ENCODE results near the gene PTPRJ. TPM values are rescaled to one million over a fixed set of nuclear protein-coding genes. Genes with fewer than 3 reads are reported as not detected.

PTPRJ gene
- total RNA-seq, 2 donors from 2014 or later, result 26.5 to 37.4 TPM

DNA sequence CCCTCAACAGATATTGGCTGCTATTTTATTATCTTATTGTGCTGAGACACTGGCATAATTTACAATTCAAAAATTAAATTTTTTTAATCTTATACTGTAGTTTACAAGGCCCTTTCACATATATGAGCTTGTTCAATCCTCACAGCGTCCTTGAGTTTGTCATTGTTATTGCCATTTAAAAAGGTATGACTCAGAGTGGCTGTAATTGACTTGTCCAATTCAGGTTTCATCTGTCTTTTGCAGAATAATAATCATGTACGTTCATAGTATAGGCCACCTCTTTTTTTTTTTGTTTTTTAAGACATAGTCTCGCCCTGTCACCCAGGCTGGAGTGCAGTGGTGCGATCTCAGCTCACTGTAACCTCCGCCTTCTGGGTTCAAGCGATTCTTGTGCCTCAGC lies 11.5 kb downstream of the PTPRJ start:
- TF ChIP-seq, protein P1, sequence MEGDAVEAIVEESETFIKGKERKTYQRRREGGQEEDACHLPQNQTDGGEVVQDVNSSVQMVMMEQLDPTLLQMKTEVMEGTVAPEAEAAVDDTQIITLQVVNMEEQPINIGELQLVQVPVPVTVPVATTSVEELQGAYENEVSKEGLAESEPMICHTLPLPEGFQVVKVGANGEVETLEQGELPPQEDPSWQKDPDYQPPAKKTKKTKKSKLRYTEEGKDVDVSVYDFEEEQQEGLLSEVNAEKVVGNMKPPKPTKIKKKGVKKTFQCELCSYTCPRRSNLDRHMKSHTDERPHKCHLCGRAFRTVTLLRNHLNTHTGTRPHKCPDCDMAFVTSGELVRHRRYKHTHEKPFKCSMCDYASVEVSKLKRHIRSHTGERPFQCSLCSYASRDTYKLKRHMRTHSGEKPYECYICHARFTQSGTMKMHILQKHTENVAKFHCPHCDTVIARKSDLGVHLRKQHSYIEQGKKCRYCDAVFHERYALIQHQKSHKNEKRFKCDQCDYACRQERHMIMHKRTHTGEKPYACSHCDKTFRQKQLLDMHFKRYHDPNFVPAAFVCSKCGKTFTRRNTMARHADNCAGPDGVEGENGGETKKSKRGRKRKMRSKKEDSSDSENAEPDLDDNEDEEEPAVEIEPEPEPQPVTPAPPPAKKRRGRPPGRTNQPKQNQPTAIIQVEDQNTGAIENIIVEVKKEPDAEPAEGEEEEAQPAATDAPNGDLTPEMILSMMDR (conservative IDR thresholded peaks at IDR 0.05), result no peak
- no peaks in the 10 kb centered on the region for H3K36me3 ChIP-seq (ENCODE audit: control insufficient read depth, insufficient read depth, low read length)
- WGBS, 2 experiments (ENCODE audit: insufficient coverage in 1 of 2, insufficient read length in 1 of 2), result 97 to 100% methylated on average over 3 to 6 of the region's 6 CpGs
- H3K27me3 ChIP-seq (ENCODE audit: control insufficient read depth, insufficient read depth, low read length, poor library complexity, severe bottlenecking), result no peaks in the 10 kb centered on the region
- peaks cover 9% of the 10 kb centered on the region for H3K4me1 ChIP-seq (ENCODE audit: control insufficient read depth, insufficient read depth, low read length)
- H3K36me3 Mint-ChIP-seq (ENCODE audit: low read depth), result peaks cover 5% of the 10 kb centered on the region
- no peak overlapping the region for H3K4me3 ChIP-seq (ENCODE audit: low read length)
- H3K27ac Mint-ChIP-seq, result peak overlapping the region; percentile 21
- no peak overlapping the region for H3K4me3 Mint-ChIP-seq
- no peaks in the 10 kb centered on the region for H3K27me3 Mint-ChIP-seq (ENCODE audit: insufficient read depth)
- no peak for DNase-seq
- no peak overlapping the region for H3K9ac ChIP-seq (ENCODE audit: extremely low read depth, low read length, poor library complexity, severe bottlenecking)
- H3K27ac ChIP-seq (ENCODE audit: low read depth, low read length), result no peak overlapping the region
- H3K9me3 Mint-ChIP-seq, result no peaks in the 10 kb centered on the region
- peaks cover 37% of the 10 kb centered on the region for H3K4me1 Mint-ChIP-seq
- no peaks in the 10 kb centered on the region for H3K9me3 ChIP-seq (ENCODE audit: control insufficient read depth, low read length)

DNA sequence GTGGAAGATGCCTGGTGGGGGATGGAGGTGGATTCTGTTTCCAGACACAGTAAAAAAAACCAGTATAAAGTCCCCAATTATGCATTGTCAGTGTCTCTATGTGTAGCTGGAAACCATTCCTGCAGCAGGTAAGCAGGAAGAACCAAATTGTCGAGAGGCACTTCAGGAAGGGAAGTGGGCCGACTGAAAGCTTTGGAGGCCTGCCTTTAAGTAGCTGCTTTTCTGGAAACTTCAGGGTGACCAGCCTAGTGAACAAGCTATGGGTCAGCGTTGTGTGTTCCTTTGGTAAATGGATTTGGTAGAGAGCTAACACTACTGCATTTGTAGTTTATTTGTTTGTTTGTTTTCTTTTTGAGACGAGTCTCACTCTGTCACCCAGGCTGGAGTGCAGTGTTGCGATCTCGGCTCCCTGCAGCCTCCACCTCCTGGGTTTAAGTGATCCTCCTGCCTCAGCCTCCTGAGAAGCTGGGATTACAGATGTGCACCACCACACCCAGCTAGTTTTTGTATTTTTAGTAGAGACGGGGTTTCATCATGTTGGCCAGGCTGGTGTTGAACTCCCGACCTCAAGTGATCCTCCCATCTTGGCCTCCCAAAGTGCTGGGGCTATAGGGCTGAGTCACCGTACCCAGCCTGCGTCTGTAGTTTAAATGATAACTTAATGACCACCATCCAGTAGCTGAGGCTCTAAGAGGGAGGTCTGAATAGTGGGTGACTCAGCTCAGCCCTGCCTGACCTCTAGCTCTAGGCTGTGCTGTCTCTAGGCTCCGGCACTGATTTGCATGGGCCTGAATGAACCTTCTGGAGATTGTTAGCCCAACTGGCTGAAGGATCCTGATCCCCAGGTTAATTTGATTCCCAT lies 12.8 kb downstream of the PTPRJ start:
- Histone ChIP-seq H3K4me1 (ENCODE audit: control insufficient read depth, insufficient read depth, low read length) (peaks cover 18% of the 10 kb centered on the region), H3K9me3 (ENCODE audit: control insufficient read depth, low read length) (no peaks in the 10 kb centered on the region), H3K27ac (ENCODE audit: low read depth, low read length) (no peak overlapping the region), H3K4me3 (ENCODE audit: low read length) (no peak overlapping the region), H3K36me3 (ENCODE audit: control insufficient read depth, insufficient read depth, low read length) (no peaks in the 10 kb centered on the region), H3K9ac (ENCODE audit: extremely low read depth, low read length, poor library complexity, severe bottlenecking) (no peak overlapping the region), H3K27me3 (ENCODE audit: control insufficient read depth, insufficient read depth, low read length, poor library complexity, severe bottlenecking) (no peaks in the 10 kb centered on the region)
- Mint-ChIP-seq H3K27me3 (ENCODE audit: insufficient read depth) (no peaks in the 10 kb centered on the region), H3K36me3 (ENCODE audit: low read depth) (peaks cover 3% of the 10 kb centered on the region), H3K27ac (peak overlapping the region; percentile 23), H3K4me3 (no peak overlapping the region), H3K9me3 (no peaks in the 10 kb centered on the region), H3K4me1 (peaks cover 42% of the 10 kb centered on the region)
- 87 to 95% methylated on average over 6 to 11 of the region's 11 CpGs for WGBS, 2 experiments (ENCODE audit: insufficient coverage in 1 of 2, insufficient read length in 1 of 2)
- no peak for DNase-seq
- TF ChIP-seq, protein P1 (conservative IDR thresholded peaks at IDR 0.05), result no peak

DNA sequence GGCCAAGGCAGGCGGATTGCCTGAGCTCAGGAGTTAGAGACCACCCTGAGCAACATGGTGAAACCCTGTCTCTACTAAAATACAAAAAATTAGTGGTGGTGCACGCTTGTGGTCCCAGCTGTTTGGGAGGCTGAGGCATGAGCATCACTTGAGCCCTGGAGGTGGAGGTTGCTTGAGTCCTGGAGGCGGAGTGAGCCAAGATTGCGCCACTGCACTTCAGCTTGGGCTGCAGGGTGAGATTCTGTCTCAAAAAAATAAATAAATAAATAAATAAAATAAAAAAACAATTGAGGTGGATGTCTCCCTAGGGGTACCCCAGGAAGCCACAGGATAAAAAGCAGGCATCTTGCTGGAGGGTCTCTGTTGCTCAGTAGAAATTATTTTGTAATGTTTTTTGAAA lies 14.1 kb downstream of the PTPRJ start:
- WGBS, 2 experiments (ENCODE audit: insufficient coverage in 1 of 2, insufficient read length in 1 of 2), result 93 to 100% methylated on average over 2 to 3 of the region's 4 CpGs
- Histone ChIP-seq H3K4me3 (ENCODE audit: low read length) (no peak overlapping the region), H3K36me3 (ENCODE audit: control insufficient read depth, insufficient read depth, low read length) (no peaks in the 10 kb centered on the region), H3K27ac (ENCODE audit: low read depth, low read length) (no peak overlapping the region), H3K9me3 (ENCODE audit: control insufficient read depth, low read length) (no peaks in the 10 kb centered on the region), H3K4me1 (ENCODE audit: control insufficient read depth, insufficient read depth, low read length) (peaks cover 23% of the 10 kb centered on the region), H3K27me3 (ENCODE audit: control insufficient read depth, insufficient read depth, low read length, poor library complexity, severe bottlenecking) (no peaks in the 10 kb centered on the region), H3K9ac (ENCODE audit: extremely low read depth, low read length, poor library complexity, severe bottlenecking) (no peak overlapping the region)
- TF ChIP-seq, protein P1 (conservative IDR thresholded peaks at IDR 0.05), result no peak
- no peak overlapping the region for H3K4me3 Mint-ChIP-seq
- H3K27me3 Mint-ChIP-seq (ENCODE audit: insufficient read depth), result no peaks in the 10 kb centered on the region
- no peaks in the 10 kb centered on the region for H3K36me3 Mint-ChIP-seq (ENCODE audit: low read depth)
- no peaks in the 10 kb centered on the region for H3K9me3 Mint-ChIP-seq
- no peak for DNase-seq
- peaks cover 54% of the 10 kb centered on the region for H3K4me1 Mint-ChIP-seq
- H3K27ac Mint-ChIP-seq, result no peak overlapping the region

Data from endodermal cell (in vitro differentiated cells).